Memory B cell (primary cell): Measurements from ENCODE around the gene UBL7.

Experiments used
- ATAC-seq: fragments of 150-1000 bp; cut with Tn5 transposase; 2 replicates; pipeline ENCODE4 v1.10.0; 2021; ENCODE audit warnings: low read depth, mild to moderate bottlenecking, moderate library complexity
- DNase-seq, 2 donors: peaks; one replicate each; pipeline ENCODE4 v3.0.0; 2022; ENCODE audit warnings: low spot score in 2 of 2
- H3K27ac Mint-ChIP-seq: one replicate; pipeline ENCODE4 v1.8.0; 2022; ENCODE audit warnings: mild to moderate bottlenecking, moderate library complexity, mixed read lengths
- H3K27me3 Mint-ChIP-seq: one replicate; pipeline ENCODE4 v1.8.0; 2022; ENCODE audit warnings: mixed read lengths
- H3K36me3 Mint-ChIP-seq: one replicate; pipeline ENCODE4 v1.8.0; 2022; ENCODE audit warnings: mild to moderate bottlenecking, mixed read lengths
- H3K4me1 Mint-ChIP-seq: one replicate; pipeline ENCODE4 v1.8.0; 2022; ENCODE audit warnings: mixed read lengths
- H3K4me3 Mint-ChIP-seq: one replicate; pipeline ENCODE4 v1.8.0; 2022; ENCODE audit warnings: mild to moderate bottlenecking, moderate library complexity, mixed read lengths
- H3K9me3 Mint-ChIP-seq: one replicate; pipeline ENCODE4 v1.8.0; 2022; ENCODE audit warnings: mixed read lengths

Gene UBL7

GRCh38 chr15:74418575-74419338 is 42.2 kb downstream of the UBL7 start:
- no peak for ATAC-seq
- H3K36me3 Mint-ChIP-seq: peaks cover 27% of the 10 kb centered on the region
- peak overlapping the region; percentile 77 for H3K27ac Mint-ChIP-seq
- no peaks in the 10 kb centered on the region for H3K9me3 Mint-ChIP-seq
- H3K27me3 Mint-ChIP-seq: no peaks in the 10 kb centered on the region
- no peak for DNase-seq
- H3K4me3 Mint-ChIP-seq: no peak overlapping the region
- H3K4me1 Mint-ChIP-seq: peaks cover 77% of the 10 kb centered on the region

- peak overlapping the region; percentile 77 for H3K27ac Mint-ChIP-seq
- H3K36me3 Mint-ChIP-seq: peaks cover 34% of the 10 kb centered on the region
- DNase-seq (no peak), ATAC-seq (no peak)
- H3K9me3 Mint-ChIP-seq: no peaks in the 10 kb centered on the region
- no peak overlapping the region for H3K4me3 Mint-ChIP-seq
- peaks cover 72% of the 10 kb centered on the region for H3K4me1 Mint-ChIP-seq
- H3K27me3 Mint-ChIP-seq: no peaks in the 10 kb centered on the region
These were observed 43.3 kb downstream of the UBL7 start for GRCh38 chr15:74417670-74418069.

GRCh38 chr15:74417225-74417624 is 43.7 kb downstream of the UBL7 start:
- H3K4me1 Mint-ChIP-seq: peaks cover 68% of the 10 kb centered on the region
- no peaks in the 10 kb centered on the region for H3K27me3 Mint-ChIP-seq
- H3K4me3 Mint-ChIP-seq: no peak overlapping the region
- DNase-seq: no peak
- peak overlapping the region; percentile 77 for H3K27ac Mint-ChIP-seq
- no peak for ATAC-seq
- peaks cover 36% of the 10 kb centered on the region for H3K36me3 Mint-ChIP-seq
- no peaks in the 10 kb centered on the region for H3K9me3 Mint-ChIP-seq

DNA sequence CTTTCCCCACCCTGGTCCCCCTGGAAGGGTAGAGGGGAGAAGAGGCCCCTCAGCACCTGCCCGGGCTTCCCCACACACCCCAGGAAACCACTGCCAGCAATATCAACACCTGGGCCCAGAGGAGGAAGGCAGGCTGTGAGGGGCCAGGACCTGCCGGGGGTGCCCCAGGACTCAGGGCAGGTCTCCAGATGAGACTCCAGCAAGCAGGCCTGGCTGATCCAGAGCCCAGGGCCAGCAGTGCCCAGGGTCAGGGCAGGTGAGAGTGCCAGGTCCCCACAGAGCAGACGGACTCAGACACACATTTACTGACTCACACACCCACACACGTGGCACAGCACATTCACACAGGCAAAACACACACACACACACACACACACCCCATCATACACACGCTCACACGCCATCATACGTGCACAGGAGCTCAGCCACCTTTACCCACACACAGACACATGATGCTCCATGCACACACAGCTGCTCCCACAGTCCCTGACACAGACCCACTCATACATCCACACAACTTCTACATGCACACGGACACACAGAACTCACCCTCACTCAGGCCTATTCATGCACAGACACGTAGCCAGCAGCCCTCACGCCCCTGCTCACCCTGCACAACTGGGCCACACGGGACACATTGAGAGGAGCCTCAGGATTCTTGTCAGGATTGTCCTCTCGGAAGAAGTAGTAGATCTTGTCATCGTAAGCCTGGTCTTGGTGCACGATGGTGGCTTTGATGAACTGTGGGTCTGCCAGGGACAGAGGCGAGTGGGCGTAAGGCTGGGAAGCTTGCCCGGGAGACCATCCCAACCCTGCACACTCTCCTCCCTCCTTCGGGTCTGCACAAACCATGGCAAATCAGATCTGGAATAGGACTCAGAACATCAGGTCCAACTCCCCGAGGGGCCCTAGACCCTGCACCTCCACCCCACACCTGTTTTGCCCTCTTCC is 44.7 kb downstream of the UBL7 start:
- Mint-ChIP-seq H3K4me1 (peaks cover 58% of the 10 kb centered on the region), H3K36me3 (peaks cover 40% of the 10 kb centered on the region)
- ATAC-seq: peak; percentile 19

DNA sequence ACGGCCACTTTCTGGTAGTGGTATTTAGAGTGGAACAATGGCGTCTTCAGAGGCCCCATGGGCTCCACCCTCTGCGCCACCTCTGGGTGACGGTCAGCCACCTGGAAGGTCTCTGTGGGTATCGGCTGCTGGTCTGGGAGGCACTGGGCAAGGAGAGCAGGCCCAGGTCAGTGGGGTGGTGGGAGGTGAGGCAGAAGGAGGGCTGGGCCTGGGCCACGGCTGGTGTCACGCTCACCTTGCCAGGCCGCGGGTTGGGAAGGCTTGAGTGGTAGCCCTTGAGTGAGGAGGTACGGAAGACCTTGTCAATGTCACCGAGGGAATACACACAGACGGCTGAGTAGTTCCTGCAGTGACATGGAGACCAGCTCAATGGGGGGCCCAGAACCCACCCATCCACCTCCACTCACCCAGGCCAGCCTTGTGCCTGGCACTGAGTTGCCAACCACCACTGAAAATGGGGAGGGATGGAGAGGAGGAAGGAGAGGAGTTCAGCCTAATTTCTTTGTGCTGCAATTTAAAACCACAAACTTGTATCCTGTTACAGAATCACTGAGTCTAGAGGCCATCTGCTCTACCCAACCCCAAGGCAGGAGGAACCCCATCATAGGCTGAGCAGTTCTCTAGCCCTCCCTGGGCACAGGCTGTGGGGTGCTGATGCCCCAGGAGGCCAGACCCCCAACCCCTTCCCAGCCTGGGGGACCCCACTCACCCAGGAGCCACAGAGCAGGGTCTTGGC is 46.2 kb downstream of the UBL7 start:
- Mint-ChIP-seq H3K4me1 (peaks cover 46% of the 10 kb centered on the region), H3K27ac (peak overlapping the region; percentile 58), H3K36me3 (peaks cover 46% of the 10 kb centered on the region), H3K27me3 (no peaks in the 10 kb centered on the region), H3K4me3 (no peak overlapping the region), H3K9me3 (no peaks in the 10 kb centered on the region)
- DNase-seq (no peak), ATAC-seq (no peak)

More for the DNA sequence above, 44.7 kb downstream of the UBL7 start:
- no peak for DNase-seq
- Mint-ChIP-seq H3K9me3 (no peaks in the 10 kb centered on the region), H3K27ac (peak overlapping the region; percentile 77), H3K27me3 (no peaks in the 10 kb centered on the region), H3K4me3 (peak overlapping the region; percentile 15)

DNA sequence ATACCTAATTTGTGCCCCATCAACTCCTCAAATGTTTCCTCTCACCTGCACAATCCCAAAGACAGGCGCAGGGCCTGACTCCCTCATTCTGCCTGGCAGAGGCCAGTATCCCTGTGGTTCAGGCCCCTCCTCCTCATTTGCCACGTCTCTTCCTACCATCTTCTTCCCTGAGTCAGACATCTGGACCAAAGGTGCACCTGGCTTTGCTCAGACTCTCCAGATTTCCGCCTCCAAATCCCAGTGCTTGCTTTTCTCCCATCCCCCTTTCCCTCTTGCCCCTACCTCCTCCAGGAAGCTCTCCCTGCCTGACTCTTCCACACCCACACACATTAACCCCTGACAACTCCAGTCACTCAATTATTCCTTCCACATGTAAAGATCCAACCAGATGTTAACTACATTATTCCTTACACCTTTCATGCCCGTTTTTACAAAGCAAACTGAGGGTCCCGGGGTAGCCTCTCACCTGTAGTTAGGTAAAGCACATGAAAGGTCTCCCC is 46.8 kb downstream of the UBL7 start:
- H3K9me3 Mint-ChIP-seq: no peaks in the 10 kb centered on the region
- DNase-seq (no peak), ATAC-seq (no peak)
- H3K27me3 Mint-ChIP-seq: no peaks in the 10 kb centered on the region
- H3K4me3 Mint-ChIP-seq: no peak overlapping the region
- H3K36me3 Mint-ChIP-seq: peaks cover 46% of the 10 kb centered on the region
- H3K27ac Mint-ChIP-seq: peak overlapping the region; percentile 58
- H3K4me1 Mint-ChIP-seq: peaks cover 43% of the 10 kb centered on the region

DNA sequence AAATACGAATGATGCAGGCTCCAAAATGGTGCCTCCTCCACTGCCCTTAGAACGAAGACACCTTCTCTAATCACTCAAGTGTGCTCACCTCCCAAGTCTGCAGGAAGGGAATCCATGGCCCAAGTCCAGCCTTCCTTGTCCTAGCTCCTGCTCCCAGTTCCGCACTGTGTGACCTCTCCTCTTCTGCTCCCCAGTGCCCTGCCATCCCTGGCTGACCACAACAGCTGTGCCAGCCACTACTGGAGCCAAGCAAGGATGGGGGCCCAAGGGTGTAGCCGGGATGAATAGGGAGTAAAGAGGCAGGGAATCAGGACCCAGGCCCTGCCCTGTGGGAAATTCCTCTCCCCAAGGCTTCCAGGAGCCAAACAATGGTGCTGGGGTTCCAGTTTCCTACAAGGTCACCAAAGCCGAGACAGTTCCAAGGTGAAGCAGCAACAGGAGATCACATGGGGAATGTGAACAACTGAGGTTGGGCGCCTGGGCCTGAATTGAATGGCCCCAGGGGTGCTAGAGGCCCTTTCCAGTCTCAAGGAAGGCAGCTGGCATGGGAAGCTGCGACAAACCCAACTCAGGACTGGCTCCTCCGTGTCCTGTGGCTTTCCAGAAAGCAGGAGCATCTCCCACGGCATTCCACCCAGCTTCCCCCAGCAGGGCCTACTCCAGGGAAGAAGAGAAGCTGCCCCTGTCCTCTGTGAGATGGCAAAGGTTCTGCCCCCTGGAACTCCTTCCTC is 47.4 kb downstream of the UBL7 start:
- Mint-ChIP-seq H3K4me3 (no peak overlapping the region), H3K27me3 (no peaks in the 10 kb centered on the region), H3K4me1 (peaks cover 41% of the 10 kb centered on the region), H3K36me3 (peaks cover 46% of the 10 kb centered on the region), H3K9me3 (no peaks in the 10 kb centered on the region), H3K27ac (peak overlapping the region; percentile 75)
- ATAC-seq (no peak), DNase-seq (no peak)

- DNase-seq (no peak), ATAC-seq (no peak)
- H3K9me3 Mint-ChIP-seq: no peaks in the 10 kb centered on the region
- H3K4me1 Mint-ChIP-seq: peaks cover 39% of the 10 kb centered on the region
- no peaks in the 10 kb centered on the region for H3K27me3 Mint-ChIP-seq
- no peak overlapping the region for H3K4me3 Mint-ChIP-seq
- H3K36me3 Mint-ChIP-seq: peaks cover 43% of the 10 kb centered on the region
- no peak overlapping the region for H3K27ac Mint-ChIP-seq
These were observed 48.8 kb downstream of the UBL7 start for GRCh38 chr15:74412159-74412558.

GRCh38 chr15:74411686-74412085 is 49.3 kb downstream of the UBL7 start:
- H3K4me3 Mint-ChIP-seq: no peak overlapping the region
- H3K36me3 Mint-ChIP-seq: peaks cover 41% of the 10 kb centered on the region
- no peaks in the 10 kb centered on the region for H3K27me3 Mint-ChIP-seq
- H3K27ac Mint-ChIP-seq: no peak overlapping the region
- no peak for ATAC-seq
- no peaks in the 10 kb centered on the region for H3K9me3 Mint-ChIP-seq
- no peak for DNase-seq
- peaks cover 39% of the 10 kb centered on the region for H3K4me1 Mint-ChIP-seq

DNA sequence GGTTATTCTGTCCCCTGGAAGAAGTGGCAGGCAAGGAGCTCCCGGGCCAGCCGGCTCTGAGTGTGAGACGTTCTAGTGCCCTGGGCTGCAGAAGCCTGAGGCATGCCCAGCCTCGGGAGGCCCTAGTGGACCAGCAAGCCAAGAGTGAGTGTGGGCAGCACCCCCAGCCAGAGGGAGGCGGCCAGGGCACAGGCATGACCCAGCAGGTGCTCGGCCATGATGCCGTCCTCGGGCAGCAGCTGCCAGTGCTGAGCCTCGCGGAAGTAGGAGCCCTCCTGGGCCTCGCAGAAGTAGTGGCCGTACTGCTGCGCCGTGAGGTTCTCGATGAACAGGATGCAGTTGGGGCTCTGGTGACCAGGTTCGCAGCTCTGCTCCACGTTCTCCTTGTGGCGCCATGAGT is 50.5 kb downstream of the UBL7 start:
- DNase-seq (no peak), ATAC-seq (no peak)
- H3K9me3 Mint-ChIP-seq: no peaks in the 10 kb centered on the region
- no peak overlapping the region for H3K4me3 Mint-ChIP-seq
- H3K27me3 Mint-ChIP-seq: no peaks in the 10 kb centered on the region
- peaks cover 31% of the 10 kb centered on the region for H3K36me3 Mint-ChIP-seq
- no peak overlapping the region for H3K27ac Mint-ChIP-seq
- H3K4me1 Mint-ChIP-seq: peaks cover 38% of the 10 kb centered on the region

DNA sequence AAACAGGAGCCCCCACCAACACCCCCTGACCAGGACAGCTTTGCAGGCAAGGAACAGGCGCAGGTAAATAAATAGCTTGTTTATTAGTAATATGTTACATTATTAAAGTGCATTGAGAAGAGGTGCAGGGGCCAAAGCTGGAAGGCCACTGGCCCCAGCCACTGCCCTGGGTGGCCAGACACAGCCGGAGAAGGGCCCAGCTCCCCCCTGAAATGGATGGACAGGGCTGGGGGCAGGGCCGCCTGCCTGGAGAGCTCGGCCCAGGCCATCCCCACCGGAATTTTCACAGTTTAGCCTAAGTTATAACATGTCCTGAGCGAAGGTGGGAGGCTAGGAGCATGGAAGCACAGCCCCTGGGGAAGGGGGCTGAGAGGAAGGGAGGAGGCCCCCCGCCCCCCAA is 51.7 kb downstream of the UBL7 start:
- no peak overlapping the region for H3K27ac Mint-ChIP-seq
- DNase-seq: no peak
- no peak overlapping the region for H3K4me3 Mint-ChIP-seq
- H3K27me3 Mint-ChIP-seq: no peaks in the 10 kb centered on the region
- peaks cover 38% of the 10 kb centered on the region for H3K4me1 Mint-ChIP-seq
- ATAC-seq: peak; percentile 9
- H3K9me3 Mint-ChIP-seq: no peaks in the 10 kb centered on the region
- H3K36me3 Mint-ChIP-seq: peaks cover 22% of the 10 kb centered on the region

DNA sequence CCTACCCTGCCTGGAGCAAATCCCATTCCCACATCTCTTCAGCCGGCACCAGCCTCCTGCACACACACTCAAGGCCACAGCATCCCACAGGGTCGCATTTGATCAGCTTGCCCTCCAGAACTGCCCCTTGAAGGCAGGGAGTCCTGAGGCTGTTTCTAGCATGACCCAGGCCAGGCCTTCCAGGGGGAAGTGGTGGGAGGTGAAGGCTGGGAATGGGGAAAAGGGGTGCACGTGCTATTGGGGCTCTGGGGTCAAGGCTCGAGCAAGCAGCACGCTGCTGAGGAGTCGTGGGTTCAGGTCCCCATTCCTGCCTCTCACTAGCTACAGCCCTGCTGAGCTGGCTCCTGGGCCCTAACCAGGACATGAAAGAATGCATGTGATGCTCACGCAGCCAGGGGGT is 52.1 kb downstream of the UBL7 start:
- DNase-seq: no peak
- no peak overlapping the region for H3K4me3 Mint-ChIP-seq
- no peak for ATAC-seq
- peaks cover 39% of the 10 kb centered on the region for H3K4me1 Mint-ChIP-seq
- H3K27ac Mint-ChIP-seq: peak overlapping the region; percentile 43
- H3K27me3 Mint-ChIP-seq: no peaks in the 10 kb centered on the region
- H3K36me3 Mint-ChIP-seq: peaks cover 19% of the 10 kb centered on the region
- no peaks in the 10 kb centered on the region for H3K9me3 Mint-ChIP-seq

GRCh38 chr15:74408385-74408784 is 52.6 kb downstream of the UBL7 start:
- H3K9me3 Mint-ChIP-seq: no peaks in the 10 kb centered on the region
- peaks cover 19% of the 10 kb centered on the region for H3K36me3 Mint-ChIP-seq
- ATAC-seq (no peak), DNase-seq (no peak)
- H3K4me1 Mint-ChIP-seq: peaks cover 43% of the 10 kb centered on the region
- H3K27me3 Mint-ChIP-seq: no peaks in the 10 kb centered on the region
- H3K4me3 Mint-ChIP-seq: no peak overlapping the region
- peak overlapping the region; percentile 43 for H3K27ac Mint-ChIP-seq
